GM19035 (cell line): ENCODE data around the gene SEMA3F.

Experiments used
- ATAC-seq: cut with Tn5 transposase; IDR thresholded peaks from one replicate; pipeline ENCODE4 v1.9.1; 2021; ENCODE audit not compliant: unreplicated experiment

SEMA3F gene

GRCh38 chr3:50192124-50192523 lies 37.0 kb downstream of the SEMA3F start:
- no peak for ATAC-seq

DNA sequence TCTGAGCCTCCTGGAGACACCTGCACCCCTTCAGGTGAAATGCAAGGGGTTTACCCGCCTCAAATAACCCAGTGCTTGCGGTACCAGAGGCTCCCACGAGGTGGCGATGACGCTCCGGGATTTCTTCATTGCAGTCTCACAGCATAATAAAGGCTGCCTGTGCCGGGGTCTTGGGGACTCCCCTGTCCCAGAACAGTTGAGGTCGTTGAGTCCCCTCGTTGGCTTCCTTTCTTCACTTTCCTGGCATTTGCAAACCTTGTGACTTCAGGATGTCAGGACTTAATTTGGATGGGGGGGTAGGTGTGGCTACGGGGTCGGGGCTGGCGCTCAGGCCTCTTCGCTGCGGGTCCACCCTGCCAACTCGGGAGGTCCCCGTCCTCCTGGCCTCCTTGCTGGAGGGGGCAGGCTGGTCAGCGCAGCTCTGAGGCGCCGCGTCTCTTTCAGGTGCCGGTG lies 37.6 kb downstream of the SEMA3F start:
- no peak for ATAC-seq

- ATAC-seq: no peak
Measured at GRCh38 chr3:50193286-50193685, 38.2 kb downstream of the SEMA3F start.

GRCh38 chr3:50193746-50194127 lies 38.6 kb downstream of the SEMA3F start:
- ATAC-seq: no peak

- ATAC-seq: no peak
Measured at GRCh38 chr3:50194128-50194902, 39.2 kb downstream of the SEMA3F start.

DNA sequence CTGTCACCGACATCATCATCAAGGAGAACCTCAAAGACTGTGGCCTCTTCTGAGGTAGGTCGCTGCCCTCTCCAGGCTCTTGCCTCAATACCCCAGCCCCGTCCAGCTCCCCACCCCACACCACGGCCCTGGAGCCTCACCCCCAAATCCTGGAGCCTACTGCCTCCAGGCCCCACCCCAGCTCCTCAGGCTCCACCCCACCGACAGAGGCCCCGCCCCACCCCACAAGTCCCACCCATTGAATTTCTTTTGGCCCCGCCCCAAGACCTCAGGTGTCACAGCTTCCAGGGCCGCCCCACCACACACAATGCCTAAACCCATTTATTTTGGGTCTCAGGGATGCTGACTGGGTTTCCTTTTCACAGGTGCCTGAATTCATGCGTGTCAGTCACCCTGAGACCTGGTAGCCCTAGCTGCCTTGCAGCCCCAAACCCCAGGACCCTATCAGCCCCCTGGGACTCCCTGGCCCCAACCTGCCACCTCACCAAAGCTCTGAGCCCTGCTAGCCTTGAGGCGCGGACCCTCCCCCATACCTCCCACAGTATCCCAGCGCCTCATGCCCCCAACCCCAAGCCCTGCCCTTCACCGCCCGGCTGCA lies 39.9 kb downstream of the SEMA3F start:
- no peak for ATAC-seq

GRCh38 chr3:50195501-50196252 lies 40.6 kb downstream of the SEMA3F start:
- no peak for ATAC-seq

- ATAC-seq: no peak
Measured at GRCh38 chr3:50196253-50196801, 41.2 kb downstream of the SEMA3F start.

- ATAC-seq: no peak
Measured at GRCh38 chr3:50201573-50202315, 46.6 kb downstream of the SEMA3F start.

DNA sequence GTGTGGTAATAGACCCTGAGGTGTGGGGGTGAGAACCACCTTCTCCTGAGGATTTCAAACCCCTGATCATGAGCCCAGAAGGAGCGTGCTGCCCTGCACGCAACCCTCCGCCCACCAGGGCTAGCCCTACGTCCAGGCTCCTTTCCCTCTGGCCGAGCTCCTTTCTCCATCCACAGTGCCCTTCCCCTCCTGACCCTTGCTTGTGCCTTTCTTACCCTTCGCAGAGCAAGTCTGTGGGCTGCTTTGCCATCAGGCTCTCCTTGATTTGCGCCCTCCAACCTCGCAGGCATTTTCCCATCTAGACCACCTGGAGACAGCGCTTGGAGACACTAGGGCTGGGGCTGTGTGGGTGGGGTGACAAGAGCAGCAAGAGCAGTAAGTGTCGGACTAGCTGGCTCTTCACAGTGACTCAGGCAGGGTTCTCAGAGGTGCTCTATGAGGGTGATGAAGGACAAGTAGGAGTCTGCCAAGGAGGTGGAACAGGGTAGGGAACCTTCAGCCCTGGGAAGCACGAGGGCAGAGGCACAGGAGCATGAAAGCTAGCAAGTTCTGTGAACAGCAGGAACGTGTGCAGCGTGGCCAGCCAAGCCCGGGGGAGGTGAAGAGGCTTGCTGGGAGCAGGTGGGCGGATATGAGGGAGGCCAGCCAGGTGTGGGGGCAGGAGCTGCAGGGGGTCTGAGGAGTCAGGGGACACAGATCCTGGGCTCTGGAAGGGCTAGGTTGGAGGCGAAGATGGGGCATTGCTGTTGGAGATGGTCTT lies 47.4 kb downstream of the SEMA3F start:
- no peak for ATAC-seq

DNA sequence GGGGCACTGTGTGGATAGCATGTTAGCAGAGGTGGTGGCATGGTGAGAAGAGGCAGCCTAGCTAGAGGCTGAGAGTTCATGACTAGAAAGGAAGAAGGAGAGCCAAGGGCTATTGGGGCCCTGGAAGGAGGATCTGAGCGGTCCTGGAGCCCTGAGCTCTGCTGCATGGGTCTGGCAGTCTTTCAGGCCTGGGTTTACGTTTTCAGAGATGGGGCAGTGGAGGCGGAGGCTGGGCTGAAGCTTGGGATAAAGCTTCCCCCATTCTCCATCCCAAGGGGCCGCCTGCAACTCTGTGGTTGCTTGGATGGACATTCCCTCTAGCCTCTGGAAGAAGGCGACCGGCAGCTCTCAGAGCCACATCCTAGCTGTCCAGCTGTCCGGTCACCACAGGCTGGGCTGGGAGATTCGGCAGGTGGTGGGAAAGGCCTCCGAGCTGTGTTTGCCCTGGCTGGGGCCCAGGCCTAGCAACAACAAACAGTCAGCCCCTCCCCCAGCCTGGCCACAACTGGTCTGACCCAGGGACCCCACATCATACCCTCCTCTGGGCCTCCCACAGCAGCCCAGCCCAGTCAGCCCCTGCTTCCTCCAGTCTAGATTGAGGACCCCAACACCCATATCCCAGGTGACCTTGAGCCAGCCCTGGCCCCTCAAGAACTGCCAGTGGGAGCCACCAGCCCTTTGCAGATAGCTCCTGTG lies 48.1 kb downstream of the SEMA3F start:
- ATAC-seq: no peak

GRCh38 chr3:50203809-50204803 lies 49.0 kb downstream of the SEMA3F start:
- ATAC-seq: no peak

- no peak for ATAC-seq
Measured at GRCh38 chr3:50204804-50205412, 49.8 kb downstream of the SEMA3F start, which contains the start of gene SLC38A3. Gene SLC38A3, plus strand, starts transcription at chr3:50205271. Its CDS starts 8,929 bp downstream, at chr3:50214200.

- no peak for ATAC-seq
Measured at GRCh38 chr3:50205413-50206276, 50.5 kb downstream of the SEMA3F start.

DNA sequence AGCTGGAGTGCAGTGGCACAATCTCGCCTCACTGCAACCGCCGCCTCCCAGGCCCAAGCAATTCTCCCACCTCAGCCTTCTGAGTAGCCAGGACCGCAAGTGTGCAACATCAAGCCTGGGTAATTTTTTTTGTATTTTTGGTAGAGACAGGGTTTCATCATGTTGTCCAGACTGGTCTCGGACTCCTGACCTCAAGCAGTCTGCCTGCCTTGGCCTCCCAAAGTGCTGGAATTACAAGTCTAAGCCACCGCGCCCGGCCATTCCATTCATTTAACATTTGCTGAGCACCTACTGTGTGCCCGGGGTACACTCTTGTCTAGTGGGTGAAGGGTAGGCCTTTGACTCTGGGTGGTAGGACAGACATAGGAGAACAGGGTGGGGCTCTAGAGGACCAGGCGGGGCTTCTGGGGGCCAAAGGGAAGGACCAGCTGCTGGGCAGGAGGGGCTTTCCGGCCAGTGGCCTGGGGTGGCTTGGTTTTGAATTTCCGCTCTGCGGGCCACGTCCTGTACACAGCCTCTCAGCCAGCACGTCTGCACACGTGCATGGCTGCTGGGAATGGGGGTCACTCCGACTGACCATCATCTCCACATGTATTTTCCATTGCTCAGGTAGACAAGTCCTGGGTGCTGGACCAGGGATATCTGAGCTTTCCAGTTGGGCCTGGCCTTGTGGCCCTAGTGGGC lies 52.4 kb downstream of the SEMA3F start:
- no peak for ATAC-seq

DNA sequence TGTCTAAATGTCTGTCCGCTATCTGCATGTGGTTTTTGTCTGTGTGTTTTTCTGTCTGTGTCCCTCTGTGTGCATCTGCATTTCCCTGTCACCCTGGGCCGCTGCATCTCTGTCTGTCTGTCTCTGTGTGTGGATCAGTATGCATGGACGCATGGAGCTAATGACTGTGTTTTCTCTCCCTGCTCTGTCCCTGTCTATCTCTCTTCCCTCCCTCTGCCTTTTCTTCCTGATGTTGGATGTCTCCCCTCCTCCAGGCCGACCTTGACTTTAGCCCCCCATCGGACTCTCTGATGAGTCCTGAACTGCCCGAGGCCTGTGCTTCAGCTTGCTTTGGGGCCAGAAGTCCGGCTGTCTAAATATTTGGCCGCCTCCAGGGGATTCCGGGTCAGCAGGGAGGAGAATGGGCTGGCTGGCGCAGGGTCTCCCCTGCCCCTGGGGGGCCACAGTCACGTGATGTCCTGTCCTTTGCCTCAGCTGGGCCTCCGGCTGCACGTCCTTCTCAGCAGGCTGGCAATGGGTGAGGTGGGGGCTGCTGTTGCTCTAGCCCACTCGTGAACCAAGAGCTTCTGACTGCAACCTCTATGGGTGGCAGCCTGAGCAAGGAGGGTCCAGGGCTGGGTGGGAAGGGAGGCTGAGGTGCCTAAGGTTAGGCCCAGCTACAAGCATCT lies 53.7 kb downstream of the SEMA3F start:
- ATAC-seq: no peak
